Fibroblast of pulmonary artery (primary cell): ENCODE results near the gene TBL1X.
A peak's percentile ranks its signal among the peaks of the same experiment; 100 is the strongest.

Experiments used
- DNase-seq: peaks from one replicate; pipeline ENCODE4 v3.0.0-alpha.2; 2010; ENCODE audit warnings: low read depth
- H3K4me3 ChIP-seq: replicated peaks from 2 replicates; pipeline ENCODE4 v1.5.1; 2011; ENCODE audit warnings: low read depth, mild to moderate bottlenecking, control low read depth, low read length, moderate library complexity
- CTCF ChIP-seq: IDR thresholded peaks from 2 replicates; pipeline ENCODE4 v1.5.1; 2011; ENCODE audit warnings: mild to moderate bottlenecking, control low read depth, low read length, inconsistent platforms; ENCODE audit errors: missing control alignments

TBL1X gene

GRCh38 chrX:9717376-9717775 lies 252.5 kb downstream of the TBL1X start:
- no peak for TF ChIP-seq CTCF
- H3K4me3 ChIP-seq: no peak overlapping the region
- no peak for DNase-seq

DNA sequence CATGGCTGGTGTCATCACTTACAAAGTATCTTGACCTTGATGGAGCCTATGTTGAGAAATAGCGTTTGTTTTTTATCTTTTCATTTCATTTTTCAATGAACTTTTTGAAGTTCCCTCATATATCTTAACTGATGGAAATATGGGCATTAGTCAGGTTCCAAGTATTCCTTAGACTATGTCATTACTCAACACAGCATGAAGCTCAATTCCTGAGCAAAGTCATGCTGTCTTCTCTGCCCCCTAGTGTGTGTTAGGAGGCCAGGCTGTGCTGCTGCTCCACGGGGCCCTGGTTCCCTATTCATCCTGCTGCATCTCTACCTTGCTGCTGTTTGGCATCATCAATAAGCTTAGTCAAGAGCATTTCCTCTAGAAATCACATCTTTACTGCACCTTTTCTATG lies 259.9 kb downstream of the TBL1X start:
- TF ChIP-seq CTCF: peak; percentile 19
- DNase-seq: peak; percentile 42
- no peak overlapping the region for H3K4me3 ChIP-seq

GRCh38 chrX:9728261-9728660 lies 263.4 kb downstream of the TBL1X start:
- no peak overlapping the region for H3K4me3 ChIP-seq
- DNase-seq: no peak
- TF ChIP-seq CTCF: no peak

GRCh38 chrX:9729171-9729885 lies 264.5 kb downstream of the TBL1X start:
- peak; percentile 8 for DNase-seq
- TF ChIP-seq CTCF: no peak
- no peak overlapping the region for H3K4me3 ChIP-seq

DNA sequence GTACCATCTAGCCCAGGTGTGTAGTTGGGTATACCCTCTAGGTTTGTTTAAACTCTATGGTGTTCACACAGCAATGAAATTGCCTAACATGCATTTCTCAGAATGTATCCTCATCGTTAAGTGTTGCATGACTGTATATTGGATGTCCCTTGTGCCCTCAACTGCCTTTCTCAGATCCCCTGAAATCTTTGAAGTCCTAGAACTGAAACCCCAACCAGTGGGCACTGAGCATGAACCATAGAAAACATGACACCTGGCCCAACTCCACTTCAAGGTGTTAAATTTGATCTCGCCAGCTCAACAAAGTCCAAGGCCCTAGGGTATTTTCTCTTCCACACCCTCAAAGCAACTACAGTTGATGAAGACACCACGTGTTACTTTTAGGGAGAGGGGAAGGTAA lies 265.2 kb downstream of the TBL1X start:
- no peak overlapping the region for H3K4me3 ChIP-seq
- no peak for TF ChIP-seq CTCF
- no peak for DNase-seq

GRCh38 chrX:9730752-9731151 lies 265.9 kb downstream of the TBL1X start:
- no peak for TF ChIP-seq CTCF

GRCh38 chrX:9737363-9737762 lies 272.5 kb downstream of the TBL1X start:
- DNase-seq: no peak
- TF ChIP-seq CTCF: no peak
- no peak overlapping the region for H3K4me3 ChIP-seq

More at GRCh38 chrX:9730752-9731151, 265.9 kb downstream of the TBL1X start:
- no peak overlapping the region for H3K4me3 ChIP-seq
- DNase-seq: no peak
